ENCODE measurements around the gene ST3GAL3.

The ST3GAL3 gene

GRCh38 chr1:43898981-43899380 is 191.6 kb downstream of the ST3GAL3 start:
- DNase-seq = no peak
- no peak overlapping the region for H3K27ac ChIP-seq (ENCODE audit: insufficient read depth, low read length, poor library complexity, severe bottlenecking)
- no peak overlapping the region for H3K4me3 ChIP-seq (ENCODE audit: insufficient read depth, low read depth, low read length, poor library complexity, severe bottlenecking)
- H3K27me3 ChIP-seq (replicated peaks; ENCODE audit: control insufficient read depth, insufficient read depth, low read length, poor library complexity, severe bottlenecking) = no peaks in the 10 kb centered on the region
- no peaks in the 10 kb centered on the region for H3K4me1 ChIP-seq (ENCODE audit: control insufficient read depth, insufficient read depth, low read length, poor library complexity, severe bottlenecking)
- peaks cover 4% of the 10 kb centered on the region for H3K36me3 ChIP-seq (ENCODE audit: control insufficient read depth, insufficient read depth, low read length)
- H3K9me3 ChIP-seq (ENCODE audit: control insufficient read depth, low read length) = no peaks in the 10 kb centered on the region

DNA sequence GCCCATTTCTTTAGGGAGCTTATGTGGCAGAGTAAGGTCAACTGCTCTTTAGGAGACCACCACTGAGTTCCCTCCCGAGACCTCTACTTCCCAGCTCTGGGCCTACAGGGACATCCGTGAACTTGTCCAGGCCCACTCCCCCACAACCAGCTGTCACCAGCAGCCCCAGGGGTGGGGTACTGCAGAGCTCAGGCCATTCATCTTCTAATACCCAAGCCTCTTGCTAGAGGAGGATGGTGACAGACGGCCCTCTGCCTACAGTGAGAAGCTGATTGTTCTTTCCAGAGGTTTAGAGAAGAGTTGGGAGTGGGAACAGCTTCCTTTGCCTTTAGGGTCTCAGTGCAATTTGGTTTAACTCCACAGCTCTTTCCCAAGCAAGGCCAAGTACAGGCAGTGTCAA is 193.1 kb downstream of the ST3GAL3 start:
- no peak overlapping the region for H3K4me3 ChIP-seq (ENCODE audit: insufficient read depth, low read depth, low read length, poor library complexity, severe bottlenecking)
- peaks cover 4% of the 10 kb centered on the region for H3K36me3 ChIP-seq (ENCODE audit: control insufficient read depth, insufficient read depth, low read length)
- DNase-seq = no peak
- H3K9me3 ChIP-seq (ENCODE audit: control insufficient read depth, low read length) = no peaks in the 10 kb centered on the region
- H3K4me1 ChIP-seq (ENCODE audit: control insufficient read depth, insufficient read depth, low read length, poor library complexity, severe bottlenecking) = no peaks in the 10 kb centered on the region
- H3K27me3 ChIP-seq (replicated peaks; ENCODE audit: control insufficient read depth, insufficient read depth, low read length, poor library complexity, severe bottlenecking) = no peaks in the 10 kb centered on the region
- no peak overlapping the region for H3K27ac ChIP-seq (ENCODE audit: insufficient read depth, low read length, poor library complexity, severe bottlenecking)

GRCh38 chr1:43901196-43901961 is 194.0 kb downstream of the ST3GAL3 start:
- Histone ChIP-seq H3K9me3 (ENCODE audit: control insufficient read depth, low read length) (no peaks in the 10 kb centered on the region), H3K4me1 (ENCODE audit: control insufficient read depth, insufficient read depth, low read length, poor library complexity, severe bottlenecking) (no peaks in the 10 kb centered on the region), H3K36me3 (ENCODE audit: control insufficient read depth, insufficient read depth, low read length) (no peaks in the 10 kb centered on the region), H3K4me3 (ENCODE audit: insufficient read depth, low read depth, low read length, poor library complexity, severe bottlenecking) (no peak overlapping the region), H3K27me3 (replicated peaks; ENCODE audit: control insufficient read depth, insufficient read depth, low read length, poor library complexity, severe bottlenecking) (no peaks in the 10 kb centered on the region), H3K27ac (ENCODE audit: insufficient read depth, low read length, poor library complexity, severe bottlenecking) (no peak overlapping the region)
- DNase-seq = no peak

GRCh38 chr1:43902058-43902831 is 194.9 kb downstream of the ST3GAL3 start:
- no peak overlapping the region for H3K27ac ChIP-seq (ENCODE audit: insufficient read depth, low read length, poor library complexity, severe bottlenecking)
- no peaks in the 10 kb centered on the region for H3K4me1 ChIP-seq (ENCODE audit: control insufficient read depth, insufficient read depth, low read length, poor library complexity, severe bottlenecking)
- DNase-seq = no peak
- H3K27me3 ChIP-seq (replicated peaks; ENCODE audit: control insufficient read depth, insufficient read depth, low read length, poor library complexity, severe bottlenecking) = no peaks in the 10 kb centered on the region
- H3K9me3 ChIP-seq (ENCODE audit: control insufficient read depth, low read length) = no peaks in the 10 kb centered on the region
- H3K36me3 ChIP-seq (ENCODE audit: control insufficient read depth, insufficient read depth, low read length) = no peaks in the 10 kb centered on the region
- H3K4me3 ChIP-seq (ENCODE audit: insufficient read depth, low read depth, low read length, poor library complexity, severe bottlenecking) = no peak overlapping the region

DNA sequence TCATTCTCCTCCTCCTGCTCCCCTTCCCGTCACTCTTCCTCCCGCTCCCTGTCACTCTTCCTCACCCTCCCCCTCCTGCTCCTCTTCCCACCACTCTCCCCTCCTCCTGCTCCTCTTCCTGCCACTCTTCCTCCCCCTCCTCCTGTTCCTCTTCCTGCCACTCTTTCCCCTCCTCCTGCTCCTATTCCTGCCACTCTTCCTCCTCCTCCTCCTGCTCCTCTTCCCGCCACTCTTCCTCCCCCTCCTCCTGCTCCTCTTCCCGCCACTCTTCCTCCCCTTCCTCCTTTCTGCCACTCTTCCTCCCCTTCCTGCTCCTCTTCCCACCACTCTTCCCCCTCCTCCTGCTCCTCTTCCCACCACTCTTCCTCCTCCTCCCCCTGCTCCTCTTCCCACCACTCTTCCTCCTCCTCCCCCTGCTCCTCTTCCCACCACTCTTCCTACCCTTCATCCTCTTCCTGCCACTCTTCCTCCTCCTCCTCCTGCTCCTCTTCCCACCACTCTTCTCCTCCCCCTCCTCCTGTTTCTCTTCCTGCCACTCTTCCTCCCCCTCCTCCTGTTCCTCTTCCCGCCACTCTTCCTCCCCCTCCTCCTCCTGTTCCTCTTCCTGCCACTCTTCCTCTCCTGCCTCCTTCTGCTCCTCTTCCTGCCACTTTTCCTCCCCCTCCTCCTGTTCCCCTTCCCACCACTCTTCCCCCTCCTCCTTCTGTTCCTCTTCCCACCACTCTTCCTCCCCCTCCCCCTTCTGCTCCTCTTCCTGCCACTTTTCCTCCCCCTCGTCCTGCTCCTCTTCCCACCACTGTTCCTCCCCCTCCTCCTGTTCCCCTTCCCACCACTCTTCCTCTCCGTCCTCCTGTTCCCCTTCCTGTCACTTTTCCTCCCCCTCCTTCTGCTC is 197.6 kb downstream of the ST3GAL3 start:
- no peak for DNase-seq
- no peaks in the 10 kb centered on the region for H3K27me3 ChIP-seq (replicated peaks; ENCODE audit: control insufficient read depth, insufficient read depth, low read length, poor library complexity, severe bottlenecking)
- H3K4me3 ChIP-seq (ENCODE audit: insufficient read depth, low read depth, low read length, poor library complexity, severe bottlenecking) = no peak overlapping the region
- no peaks in the 10 kb centered on the region for H3K4me1 ChIP-seq (ENCODE audit: control insufficient read depth, insufficient read depth, low read length, poor library complexity, severe bottlenecking)
- no peak overlapping the region for H3K27ac ChIP-seq (ENCODE audit: insufficient read depth, low read length, poor library complexity, severe bottlenecking)
- H3K9me3 ChIP-seq (ENCODE audit: control insufficient read depth, low read length) = no peaks in the 10 kb centered on the region
- H3K36me3 ChIP-seq (ENCODE audit: control insufficient read depth, insufficient read depth, low read length) = no peaks in the 10 kb centered on the region

GRCh38 chr1:43908226-43908625 is 200.9 kb downstream of the ST3GAL3 start:
- H3K27me3 ChIP-seq (replicated peaks; ENCODE audit: control insufficient read depth, insufficient read depth, low read length, poor library complexity, severe bottlenecking) = no peaks in the 10 kb centered on the region
- H3K4me1 ChIP-seq (ENCODE audit: control insufficient read depth, insufficient read depth, low read length, poor library complexity, severe bottlenecking) = no peaks in the 10 kb centered on the region
- no peak overlapping the region for H3K4me3 ChIP-seq (ENCODE audit: insufficient read depth, low read depth, low read length, poor library complexity, severe bottlenecking)
- no peaks in the 10 kb centered on the region for H3K36me3 ChIP-seq (ENCODE audit: control insufficient read depth, insufficient read depth, low read length)
- no peak overlapping the region for H3K27ac ChIP-seq (ENCODE audit: insufficient read depth, low read length, poor library complexity, severe bottlenecking)
- no peak for DNase-seq
- no peaks in the 10 kb centered on the region for H3K9me3 ChIP-seq (ENCODE audit: control insufficient read depth, low read length)

- H3K36me3 ChIP-seq (ENCODE audit: control insufficient read depth, insufficient read depth, low read length) = no peaks in the 10 kb centered on the region
Observed at GRCh38 chr1:43908858-43909257, 201.5 kb downstream of the ST3GAL3 start.

DNA sequence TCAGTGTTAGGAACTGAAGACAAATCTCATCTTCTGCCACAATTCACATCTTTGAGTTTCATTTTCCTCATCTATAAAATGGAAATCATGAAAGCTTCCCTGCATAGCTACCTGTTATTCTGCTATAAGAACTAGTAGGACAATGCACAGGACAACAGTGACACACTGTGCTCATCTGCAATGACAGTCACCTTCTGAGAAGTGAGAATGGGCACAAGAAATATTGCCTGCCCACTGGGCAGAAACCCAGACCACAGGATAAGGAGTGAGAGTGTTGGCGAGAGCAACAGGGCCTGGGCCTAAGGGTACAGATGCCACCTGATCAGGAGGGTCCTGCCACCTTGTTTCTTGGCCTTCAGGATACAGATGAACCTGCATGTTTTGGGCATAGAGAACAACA is 203.0 kb downstream of the ST3GAL3 start:
- no peak overlapping the region for H3K27ac ChIP-seq (ENCODE audit: insufficient read depth, low read length, poor library complexity, severe bottlenecking)
- H3K4me3 ChIP-seq (ENCODE audit: insufficient read depth, low read depth, low read length, poor library complexity, severe bottlenecking) = no peak overlapping the region
- no peak for DNase-seq
- no peaks in the 10 kb centered on the region for H3K27me3 ChIP-seq (replicated peaks; ENCODE audit: control insufficient read depth, insufficient read depth, low read length, poor library complexity, severe bottlenecking)
- no peaks in the 10 kb centered on the region for H3K9me3 ChIP-seq (ENCODE audit: control insufficient read depth, low read length)
- H3K36me3 ChIP-seq (ENCODE audit: control insufficient read depth, insufficient read depth, low read length) = no peaks in the 10 kb centered on the region
- H3K4me1 ChIP-seq (ENCODE audit: control insufficient read depth, insufficient read depth, low read length, poor library complexity, severe bottlenecking) = no peaks in the 10 kb centered on the region

More at GRCh38 chr1:43908858-43909257, 201.5 kb downstream of the ST3GAL3 start:
- Histone ChIP-seq H3K9me3 (ENCODE audit: control insufficient read depth, low read length) (no peaks in the 10 kb centered on the region), H3K4me3 (ENCODE audit: insufficient read depth, low read depth, low read length, poor library complexity, severe bottlenecking) (no peak overlapping the region), H3K27me3 (replicated peaks; ENCODE audit: control insufficient read depth, insufficient read depth, low read length, poor library complexity, severe bottlenecking) (no peaks in the 10 kb centered on the region), H3K27ac (ENCODE audit: insufficient read depth, low read length, poor library complexity, severe bottlenecking) (no peak overlapping the region), H3K4me1 (ENCODE audit: control insufficient read depth, insufficient read depth, low read length, poor library complexity, severe bottlenecking) (no peaks in the 10 kb centered on the region)
- DNase-seq = no peak

DNA sequence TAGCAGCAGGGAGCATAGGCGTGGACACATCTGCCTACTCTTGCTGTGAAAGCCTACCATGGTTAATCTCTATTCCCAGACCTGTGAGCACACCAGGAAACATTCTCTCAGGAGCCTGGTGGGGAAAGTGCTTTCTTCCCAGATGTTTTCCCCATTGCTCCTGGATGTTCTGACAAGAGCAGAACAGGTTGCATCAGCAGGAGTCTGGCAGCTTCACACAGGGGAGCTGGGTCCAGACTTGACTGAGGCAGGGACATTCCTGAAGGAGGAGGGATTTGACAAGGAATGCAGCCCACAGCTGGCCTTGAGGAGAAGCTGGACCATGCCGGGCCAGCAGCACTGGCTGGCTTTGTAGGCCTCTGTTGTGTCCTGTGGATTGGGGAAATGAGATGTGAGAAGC is 205.3 kb downstream of the ST3GAL3 start:
- Histone ChIP-seq H3K27me3 (replicated peaks; ENCODE audit: control insufficient read depth, insufficient read depth, low read length, poor library complexity, severe bottlenecking) (no peaks in the 10 kb centered on the region), H3K4me1 (ENCODE audit: control insufficient read depth, insufficient read depth, low read length, poor library complexity, severe bottlenecking) (no peaks in the 10 kb centered on the region), H3K9me3 (ENCODE audit: control insufficient read depth, low read length) (no peaks in the 10 kb centered on the region), H3K27ac (ENCODE audit: insufficient read depth, low read length, poor library complexity, severe bottlenecking) (no peak overlapping the region), H3K36me3 (ENCODE audit: control insufficient read depth, insufficient read depth, low read length) (no peaks in the 10 kb centered on the region), H3K4me3 (ENCODE audit: insufficient read depth, low read depth, low read length, poor library complexity, severe bottlenecking) (no peak overlapping the region)
- DNase-seq = no peak

Data from effector memory CD4-positive, alpha-beta T cell (primary cell).